Keratinocyte (primary cell): ENCODE results near the gene TAF4. TPM values are rescaled to one million over a fixed set of nuclear protein-coding genes. Genes with fewer than 3 reads are reported as not detected.

ENCODE experiments used
- DNase-seq: peaks from one replicate; pipeline ENCODE4 v3.0.0-alpha.2; 2011; ENCODE audit warnings: low read depth, missing footprints, low spot score
- FAIRE-seq: peaks from 2 replicates; lab custom pipeline; 2011; peaks lifted over from hg19 to GRCh38; lab: Jason Lieb, UNC
- H2AFZ ChIP-seq: 2 replicates; pipeline ENCODE4 v1.6.0; 2012; ENCODE audit warnings: low read length, control low read depth, inconsistent platforms; ENCODE audit not compliant: control insufficient read depth
- H3K27ac ChIP-seq: 2 replicates; pipeline ENCODE4 v1.5.1; 2011; ENCODE audit warnings: low read length; ENCODE audit not compliant: control insufficient read depth, insufficient read depth
- H3K27me3 ChIP-seq: 3 replicates; pipeline ENCODE4 v1.6.0; 2011; ENCODE audit warnings: low read length; ENCODE audit not compliant: control insufficient read depth, insufficient read depth; ENCODE audit errors: extremely low read depth
- H3K36me3 ChIP-seq, 2 experiments: 2 replicates in 1 of 2; 3 replicates in 1 of 2; pipeline ENCODE4 v1.5.1; 2011; ENCODE audit warnings: low read length in 2 of 2, mild to moderate bottlenecking in 1 of 2; ENCODE audit not compliant: control insufficient read depth in 2 of 2, insufficient read depth in 2 of 2; ENCODE audit errors: extremely low read depth in 1 of 2
- H3K4me1 ChIP-seq: 3 replicates; pipeline ENCODE4 v1.5.1; 2011; ENCODE audit warnings: low read length; ENCODE audit not compliant: control insufficient read depth, insufficient read depth; ENCODE audit errors: extremely low read depth
- H3K4me2 ChIP-seq: 3 replicates; pipeline ENCODE4 v1.6.0; 2011; ENCODE audit warnings: low read depth, low read length; ENCODE audit not compliant: control insufficient read depth, insufficient read depth; ENCODE audit errors: extremely low read depth
- H3K4me3 ChIP-seq, 3 experiments: fragments of 200-600 bp in 1 of 3; sonication (generic) in 1 of 3; 2 replicates in 2 of 3; 3 replicates in 1 of 3; pipeline ENCODE4 v1.5.1; 2011 to 2016; ENCODE audit warnings: low read length in 3 of 3, mild to moderate bottlenecking in 3 of 3, control low read depth in 2 of 3, inconsistent platforms in 1 of 3, low read depth in 1 of 3, mixed read lengths in 1 of 3, mixed run types in 1 of 3, moderate library complexity in 1 of 3; ENCODE audit not compliant: control insufficient read depth in 2 of 3, insufficient read depth in 2 of 3; ENCODE audit errors: extremely low read depth in 1 of 3
- H3K79me2 ChIP-seq: 2 replicates; pipeline ENCODE4 v1.6.0; 2012; ENCODE audit warnings: low read length; ENCODE audit not compliant: control insufficient read depth, insufficient read depth
- H3K9ac ChIP-seq: 3 replicates; pipeline ENCODE4 v1.6.0; 2011; ENCODE audit warnings: low read length; ENCODE audit not compliant: control insufficient read depth, insufficient read depth; ENCODE audit errors: extremely low read depth
- H3K9me1 ChIP-seq: 3 replicates; pipeline ENCODE4 v1.6.0; 2011; ENCODE audit warnings: low read length; ENCODE audit not compliant: control insufficient read depth, insufficient read depth; ENCODE audit errors: extremely low read depth
- H3K9me3 ChIP-seq: 2 replicates; pipeline ENCODE4 v1.5.1; 2012; ENCODE audit warnings: low read depth, low read length; ENCODE audit not compliant: control insufficient read depth
- H4K20me1 ChIP-seq: 3 replicates; pipeline ENCODE4 v1.6.0; 2011; ENCODE audit warnings: low read length; ENCODE audit not compliant: control insufficient read depth, insufficient read depth; ENCODE audit errors: extremely low read depth
- CTCF ChIP-seq, 3 experiments: IDR thresholded peaks in 1 of 3; conservative IDR thresholded peaks in 1 of 3; optimal IDR thresholded peaks in 1 of 3; 2 replicates in 2 of 3; 3 replicates in 1 of 3; pipeline versions ENCODE3 to v1.5.1; 2011; ENCODE audit warnings: low read length in 3 of 3, mild to moderate bottlenecking in 3 of 3, moderate library complexity in 2 of 3, control low read depth in 1 of 3, inconsistent platforms in 1 of 3; ENCODE audit not compliant: insufficient read depth in 2 of 3; ENCODE audit errors: extremely low read depth in 1 of 3
- EZH2 ChIP-seq: IDR thresholded peaks from one replicate; pipeline ENCODE4 v1.6.1; 2012; ENCODE audit warnings: inconsistent platforms, mild to moderate bottlenecking, low read length, moderate library complexity
- dilution Hi-C: fragments of 300-500 bp; cut with MboI; formaldehyde crosslinking; loops from one replicate; pipeline ENCODE4 v1.7.0; 2020; ENCODE audit warnings: low sequenced_read_pairs; ENCODE audit not compliant: extremely low pct_ligation_motif_present
- polyA plus RNA-seq, 5 experiments: library from polyadenylated mRNA; depleted of rRNA in 3 of 5; stranded (reverse) in 3 of 5; stranded (forward) in 1 of 5; unstranded in 1 of 5; fragments of >200 nt; gene quantifications; 1 replicate in 1 of 5; 2 replicates in 3 of 5; 3 replicates in 1 of 5; pipeline versions ENCODE4 v1.2.1 to v1.2.3, GENCODE V29; 2011 to 2012; ENCODE audit warnings: missing spikeins in 2 of 5, low read depth in 1 of 5, low replicate concordance in 1 of 5

TAF4 gene
- polyA plus RNA-seq, 1 donor (not counting 4 experiments of a cell fraction or from before 2014, with no cell fraction given): 3.3 TPM

GRCh38 chr20:62020935-62021701 lies 44.6 kb downstream of the TAF4 start:
- TF ChIP-seq CTCF (optimal IDR thresholded peaks at IDR 0.05 in 1 of 3, IDR thresholded peaks at IDR 0.05 in 1 of 3, conservative IDR thresholded peaks at IDR 0.05 in 1 of 3; ENCODE audit: extremely low read depth in 1 of 3, insufficient read depth in 2 of 3, low read length in 3 of 3) (no peak), EZH2 (no peak)
- Histone ChIP-seq H4K20me1 (peaks cover 19% of the 10 kb centered on the region), H3K36me3 (no peaks in the 10 kb centered on the region), H3K4me1 (no peaks in the 10 kb centered on the region), H2AFZ (no peak overlapping the region), H3K9me1 (no peaks in the 10 kb centered on the region), H3K27me3 (no peaks in the 10 kb centered on the region), H3K4me3 (no peak overlapping the region), H3K79me2 (peaks cover 63% of the 10 kb centered on the region), H3K27ac (no peak overlapping the region), H3K9me3 (no peaks in the 10 kb centered on the region), H3K4me2 (no peak overlapping the region), H3K9ac (no peak overlapping the region)
- dilution Hi-C loops: no loop called here
- DNase-seq (no peak), FAIRE-seq (no peak)

- no peak overlapping the region for H3K27ac ChIP-seq
- H3K4me3 ChIP-seq: no peak overlapping the region
- no peak overlapping the region for H3K4me2 ChIP-seq
- dilution Hi-C loops: no loop called here
- H3K9me1 ChIP-seq: no peaks in the 10 kb centered on the region
- TF ChIP-seq EZH2: no peak
- no peak for TF ChIP-seq CTCF (optimal IDR thresholded peaks at IDR 0.05 in 1 of 3, IDR thresholded peaks at IDR 0.05 in 1 of 3, conservative IDR thresholded peaks at IDR 0.05 in 1 of 3; ENCODE audit: extremely low read depth in 1 of 3, insufficient read depth in 2 of 3, low read length in 3 of 3)
- no peaks in the 10 kb centered on the region for H3K36me3 ChIP-seq
- FAIRE-seq: no peak
- H3K9ac ChIP-seq: no peak overlapping the region
- H3K79me2 ChIP-seq: peaks cover 56% of the 10 kb centered on the region
- no peaks in the 10 kb centered on the region for H3K4me1 ChIP-seq
- no peaks in the 10 kb centered on the region for H3K9me3 ChIP-seq
- H3K27me3 ChIP-seq: no peaks in the 10 kb centered on the region
- H2AFZ ChIP-seq: no peak overlapping the region
- H4K20me1 ChIP-seq: peaks cover 23% of the 10 kb centered on the region
- no peak for DNase-seq
Observed at GRCh38 chr20:62019881-62020492, 45.7 kb downstream of the TAF4 start.
